B cell (primary cell): ENCODE measurements around the gene EPB41L1. TPM values are rescaled to one million over a fixed set of nuclear protein-coding genes. Genes with fewer than 3 reads are reported as not detected.

Experiments
- ATAC-seq: fragments of 200-7000 bp; cut with Tn5 transposase; one replicate; pipeline ENCODE4 v1.10.0; 2021; ENCODE audit warnings: low read depth, mild to moderate bottlenecking, moderate number of reproducible peaks, moderate library complexity
- CTCF ChIA-PET: fragments of 350-600 bp; sonication (Branson Sonifier 250); formaldehyde crosslinking; loops from one replicate; lab custom pipeline; 2021; ENCODE audit warnings: antibody characterized with exemption, inconsistent platforms; lab: Charles Lee
- POLR2A ChIA-PET: fragments of 350-600 bp; sonication (Branson Sonifier 250); formaldehyde crosslinking; loops from one replicate; lab custom pipeline; 2021; ENCODE audit warnings: antibody characterized with exemption; lab: Charles Lee
- DNase-seq: peaks from one replicate; pipeline ENCODE4 v3.0.0; 2013
- H2AFZ ChIP-seq: 2 replicates; pipeline ENCODE4 v1.6.1; 2012; ENCODE audit warnings: mild to moderate bottlenecking, low read depth, low read length; ENCODE audit not compliant: insufficient read depth, poor library complexity, severe bottlenecking
- H3K27ac ChIP-seq, 2 donors: 1 replicate in 1 of 2; 2 replicates in 1 of 2; pipeline ENCODE4 v1.5.1; 2012 to 2013; ENCODE audit warnings: low read length in 2 of 2, mild to moderate bottlenecking in 2 of 2, moderate library complexity in 1 of 2
- H3K27me3 ChIP-seq, 4 experiments: fragments of 200-600 bp in 1 of 4; sonication (generic) in 1 of 4; replicated peaks in 1 of 4; 1 replicate in 2 of 4; 2 replicates in 2 of 4; pipeline versions ENCODE4 v1.6.1 to v1.7.0; 2013 to 2016; ENCODE audit warnings: low read length in 3 of 4, mild to moderate bottlenecking in 2 of 4, mixed read lengths in 1 of 4, moderate library complexity in 1 of 4; ENCODE audit not compliant: insufficient read depth in 4 of 4, control insufficient read depth in 3 of 4; ENCODE audit errors: control extremely low read depth in 1 of 4
- H3K36me3 ChIP-seq, 2 experiments: replicated peaks in 1 of 2; 1 replicate in 1 of 2; 2 replicates in 1 of 2; pipeline versions ENCODE4 v1.6.1 to v1.7.1; 2013; ENCODE audit warnings: low read length in 1 of 2; ENCODE audit not compliant: insufficient read depth in 2 of 2, control insufficient read depth in 1 of 2; ENCODE audit errors: control extremely low read depth in 1 of 2, extremely low read depth in 1 of 2
- H3K4me1 ChIP-seq, 2 donors: fragments of 200-600 bp in 1 of 2; sonication (generic) in 1 of 2; 1 replicate in 1 of 2; 2 replicates in 1 of 2; pipeline versions ENCODE4 v1.5.1 to v1.6.1; 2013 to 2017; ENCODE audit warnings: low read length in 2 of 2; ENCODE audit not compliant: control insufficient read depth in 2 of 2, insufficient read depth in 2 of 2
- H3K4me2 ChIP-seq: replicated peaks from 2 replicates; pipeline ENCODE3; 2012; ENCODE audit warnings: mild to moderate bottlenecking, low read depth, low read length; ENCODE audit not compliant: poor library complexity, severe bottlenecking
- H3K4me3 ChIP-seq, 5 experiments: fragments of 200-600 bp in 1 of 5; sonication (generic) in 1 of 5; 1 replicate in 3 of 5; 2 replicates in 2 of 5; pipeline versions ENCODE4 v1.5.1 to v1.7.0; 2011 to 2016; ENCODE audit warnings: low read length in 4 of 5, mild to moderate bottlenecking in 4 of 5, low read depth in 2 of 5, control low read depth in 1 of 5, moderate library complexity in 1 of 5; ENCODE audit not compliant: insufficient read depth in 1 of 5; ENCODE audit errors: control extremely low read depth in 1 of 5, extremely low read depth in 1 of 5
- H3K79me2 ChIP-seq: fragments of 200-600 bp; sonication (generic); one replicate; pipeline ENCODE4 v1.6.0; 2016; ENCODE audit warnings: low read length; ENCODE audit not compliant: control insufficient read depth, insufficient read depth
- H3K9ac ChIP-seq: fragments of 200-600 bp; sonication (generic); 2 replicates; pipeline ENCODE4 v1.6.1; 2017; ENCODE audit warnings: mild to moderate bottlenecking, low read length, moderate library complexity
- H3K9me3 ChIP-seq, 3 donors: one replicate each; pipeline versions ENCODE4 v1.6.1 to v1.7.1; 2013; ENCODE audit warnings: low read length in 2 of 3; ENCODE audit not compliant: control insufficient read depth in 2 of 3, insufficient read depth in 1 of 3; ENCODE audit errors: control extremely low read depth in 1 of 3
- H4K20me1 ChIP-seq: 2 replicates; pipeline ENCODE4 v1.6.0; 2012; ENCODE audit warnings: mild to moderate bottlenecking, low read length; ENCODE audit not compliant: insufficient read depth, control insufficient read depth, poor library complexity, severe bottlenecking
- H3K27ac Mint-ChIP-seq: one replicate; pipeline ENCODE4 v1.8.0; 2021; ENCODE audit warnings: mixed read lengths
- H3K27me3 Mint-ChIP-seq: one replicate; pipeline ENCODE4 v1.8.0; 2021; ENCODE audit warnings: mixed read lengths
- H3K4me1 Mint-ChIP-seq: one replicate; pipeline ENCODE4 v1.8.0; 2021; ENCODE audit warnings: mixed read lengths
- H3K4me3 Mint-ChIP-seq: one replicate; pipeline ENCODE4 v1.8.0; 2021; ENCODE audit warnings: mixed read lengths
- H3K9me3 Mint-ChIP-seq: one replicate; pipeline ENCODE4 v1.8.0; 2022; ENCODE audit warnings: mixed read lengths; ENCODE audit not compliant: insufficient read depth
- CTCF ChIP-seq: fragments of 200-600 bp; IDR thresholded peaks from one replicate; pipeline ENCODE4 v1.8.0; 2022; ENCODE audit warnings: antibody characterized with exemption, mild to moderate bottlenecking
- EZH2 ChIP-seq: IDR thresholded peaks from 2 replicates; pipeline ENCODE4 v1.6.1; 2012; ENCODE audit warnings: borderline replicate concordance, low read depth, mild to moderate bottlenecking, moderate library complexity, low read length; ENCODE audit not compliant: insufficient read depth, poor library complexity, severe bottlenecking
- WGBS: methylation state at CpG from one replicate; pipeline ENCODE4 v1.1.5; 2013; ENCODE audit warnings: missing lambda C conversion rate; ENCODE audit not compliant: insufficient coverage; 5-methylcytosine and 5-hydroxymethylcytosine counted together
- intact Hi-C: fragments of 100-400 bp; cut with micrococcal nuclease; formaldehyde crosslinking; loops from one replicate; pipeline ENCODE4 v1.10.0; 2022
- polyA plus RNA-seq: library from polyadenylated mRNA; depleted of rRNA; stranded (reverse); fragments of >200 nt; gene quantifications from 2 replicates; pipeline ENCODE4 v1.2.3, GENCODE V29; 2012
- total RNA-seq, 2 donors: library from RNA; stranded (reverse); fragments of 120-200 nt in 1 of 2; gene quantifications; 1 replicate in 1 of 2; 2 replicates in 1 of 2; pipeline versions ENCODE4 v1.2.3 to v1.2.4, GENCODE V29; 2013 to 2022

The EPB41L1 gene
- total and polyA plus RNA-seq, 2 donors (not counting 1 experiment from before 2014, with no cell fraction given), result 0.12 to 1.3 TPM

- no peaks in the 10 kb centered on the region for H4K20me1 ChIP-seq
- H3K9ac ChIP-seq, result no peak overlapping the region
- no peak overlapping the region for H3K27ac Mint-ChIP-seq
- TF ChIP-seq EZH2, result no peak
- no peaks in the 10 kb centered on the region for H3K27me3 ChIP-seq
- ATAC-seq (no peak), DNase-seq (no peak)
- CTCF ChIA-PET, result interaction anchor here (0.7 to 21.8 kb wide), 3 partner anchors 8 to 340 kb away, joined by 3 to 848 read pairs (median 6); no protein-coding TSS in a partner anchor
- no peak overlapping the region for H2AFZ ChIP-seq
- POLR2A ChIA-PET, result no interaction called here
- H3K27ac ChIP-seq, result no peak overlapping the region
- H3K9me3 ChIP-seq, result no peaks in the 10 kb centered on the region
- H3K27me3 Mint-ChIP-seq, result peaks cover 6% of the 10 kb centered on the region
- H3K4me3 ChIP-seq, result no peak overlapping the region
- peaks cover 9 to 14% of the 10 kb centered on the region in 2 donors for H3K4me1 ChIP-seq
- no peak overlapping the region for H3K4me3 Mint-ChIP-seq
- WGBS, result 100% methylated on average over 1 of the region's 6 CpGs
- peaks cover 18% of the 10 kb centered on the region for H3K4me1 Mint-ChIP-seq
- no peak overlapping the region for H3K4me2 ChIP-seq
- intact Hi-C loops, result no loop called here
- H3K9me3 Mint-ChIP-seq, result no peaks in the 10 kb centered on the region
- H3K36me3 ChIP-seq, result no peaks in the 10 kb centered on the region
- no peaks in the 10 kb centered on the region for H3K79me2 ChIP-seq
Observed at GRCh38 chr20:36130390-36130789, 24.1 kb upstream of the EPB41L1 start.

GRCh38 chr20:36132802-36133211 is 21.7 kb upstream of the EPB41L1 start:
- Histone ChIP-seq H4K20me1 (no peaks in the 10 kb centered on the region), H3K4me1 (peaks cover 9 to 12% of the 10 kb centered on the region in 2 donors), H3K79me2 (no peaks in the 10 kb centered on the region), H3K9me3 (no peaks in the 10 kb centered on the region), H3K27me3 (no peaks in the 10 kb centered on the region), H2AFZ (no peak overlapping the region), H3K4me3 (no peak overlapping the region), H3K4me2 (peak overlapping the region; percentile 9), H3K36me3 (no peaks in the 10 kb centered on the region), H3K27ac (no peak overlapping the region), H3K9ac (no peak overlapping the region)
- H3K27me3 Mint-ChIP-seq, result peaks cover 6% of the 10 kb centered on the region
- peak; percentile 94 for ATAC-seq
- ChIA-PET POLR2A (no interaction called here), CTCF (interaction anchor here (1.4 to 21.8 kb wide), 2 partner anchors 68 to 139 kb away, joined by 3 to 848 read pairs; no protein-coding TSS in a partner anchor)
- no peak overlapping the region for H3K4me3 Mint-ChIP-seq
- no peak overlapping the region for H3K27ac Mint-ChIP-seq
- H3K4me1 Mint-ChIP-seq, result peaks cover 14% of the 10 kb centered on the region
- intact Hi-C loops, result no loop called here
- no peaks in the 10 kb centered on the region for H3K9me3 Mint-ChIP-seq
- DNase-seq, result peak; percentile 42
- TF ChIP-seq EZH2 (no peak), CTCF (no peak)
- WGBS, result no CpG with 5 or more reads among the region's 5 CpGs
